HEK293T (cell line): ENCODE data around the gene KLC1.

Experiments used
- L3MBTL2 ChIP-seq: fragments of 450-650 bp; conservative IDR thresholded peaks from 2 replicates; pipeline ENCODE4 v1.6.1; 2016; ENCODE audit warnings: mild to moderate bottlenecking
- SP1 ChIP-seq: fragments of 450-650 bp; IDR thresholded peaks from 2 replicates; pipeline ENCODE4 v1.6.1; 2017

DNA sequence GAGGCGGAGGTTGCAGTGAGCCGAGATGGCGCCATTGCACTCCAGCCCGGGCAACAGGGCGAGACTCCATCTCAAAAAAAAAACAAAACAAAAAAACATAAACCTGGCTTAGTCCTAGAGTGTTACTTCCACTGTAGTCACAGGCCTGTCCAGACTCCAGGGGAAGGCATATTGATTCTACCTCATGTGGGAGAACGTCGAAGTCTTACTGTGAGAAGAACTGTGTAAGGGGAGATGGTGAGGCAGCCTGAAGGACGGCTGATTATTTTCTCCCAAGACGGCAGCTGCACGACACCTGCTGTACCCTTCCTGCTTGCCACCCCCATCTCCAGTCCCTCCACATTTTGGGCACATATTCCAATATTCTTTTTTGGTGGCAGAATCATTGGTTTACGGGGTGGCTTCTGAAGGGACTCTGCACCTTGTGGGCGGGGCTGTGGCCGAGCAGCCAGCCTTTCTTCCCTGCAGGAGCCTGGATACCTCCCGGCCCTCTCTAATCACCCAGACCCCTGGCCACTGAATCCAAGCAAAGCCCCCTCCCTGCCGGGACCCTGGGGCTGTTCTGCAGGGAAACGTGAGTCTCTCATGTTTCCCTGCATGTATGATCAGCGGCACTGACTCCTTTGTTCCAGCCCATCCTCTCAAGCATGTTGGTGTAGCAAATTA, 12.2 kb upstream of the KLC1 start:
- TF ChIP-seq SP1: no peak
- TF ChIP-seq L3MBTL2: no peak
